ENCODE results near the gene GPC3.
"Not testable (repeated sequence)": the region's sequence is repeated elsewhere in the genome, so short reads cannot be mapped to it uniquely, and the experiment has no call there.

GPC3 gene

DNA sequence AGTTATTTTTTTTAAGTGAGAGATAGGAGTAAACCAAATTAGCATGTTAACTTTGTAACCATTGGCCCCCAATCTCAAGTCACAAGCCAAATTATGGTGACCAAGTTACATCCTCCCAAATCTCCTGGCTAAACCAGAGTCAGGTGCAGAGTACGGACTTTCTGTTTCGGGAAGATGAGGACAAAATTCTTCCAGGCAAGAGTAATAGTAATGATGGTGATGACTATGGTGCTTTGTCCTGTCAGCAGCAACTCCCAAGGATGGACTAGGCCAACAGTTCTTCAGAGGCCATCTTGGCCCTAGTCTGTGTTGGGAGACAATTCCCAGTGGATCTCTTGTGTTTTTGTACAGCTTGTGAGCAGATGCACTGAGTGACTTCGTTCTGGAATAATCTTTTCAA lies 148.8 kb downstream of the GPC3 start:
- no peak for DNase-seq

DNA sequence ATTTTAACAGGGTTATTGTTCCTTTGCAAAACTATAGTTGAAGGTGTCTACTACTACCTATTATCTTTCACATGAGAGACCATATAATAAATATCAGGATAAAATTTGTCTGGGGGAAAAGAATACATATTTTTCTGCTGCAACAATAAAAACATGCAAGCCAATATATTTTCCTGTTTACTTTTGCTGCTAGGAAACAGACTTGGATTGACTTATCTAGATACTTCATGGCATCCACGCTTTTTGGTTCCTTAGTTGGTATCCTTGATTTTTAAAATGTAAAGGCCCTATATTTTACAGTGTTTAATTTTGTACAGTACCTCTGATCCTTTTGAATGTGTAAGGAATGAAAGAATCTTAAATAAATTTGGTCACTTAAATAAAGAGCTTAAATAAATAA lies 150.6 kb downstream of the GPC3 start:
- DNase-seq: no peak

- DNase-seq: no peak
Measured at GRCh38 chrX:133819546-133819945, 165.8 kb downstream of the GPC3 start.

GRCh38 chrX:133818019-133818418 lies 167.4 kb downstream of the GPC3 start:
- no peak for DNase-seq

GRCh38 chrX:133815496-133815895 lies 169.9 kb downstream of the GPC3 start:
- DNase-seq: no peak

- no peak for DNase-seq
Measured at GRCh38 chrX:133813971-133814370, 171.4 kb downstream of the GPC3 start.

GRCh38 chrX:133812402-133812801 lies 173.0 kb downstream of the GPC3 start:
- DNase-seq: no peak

DNA sequence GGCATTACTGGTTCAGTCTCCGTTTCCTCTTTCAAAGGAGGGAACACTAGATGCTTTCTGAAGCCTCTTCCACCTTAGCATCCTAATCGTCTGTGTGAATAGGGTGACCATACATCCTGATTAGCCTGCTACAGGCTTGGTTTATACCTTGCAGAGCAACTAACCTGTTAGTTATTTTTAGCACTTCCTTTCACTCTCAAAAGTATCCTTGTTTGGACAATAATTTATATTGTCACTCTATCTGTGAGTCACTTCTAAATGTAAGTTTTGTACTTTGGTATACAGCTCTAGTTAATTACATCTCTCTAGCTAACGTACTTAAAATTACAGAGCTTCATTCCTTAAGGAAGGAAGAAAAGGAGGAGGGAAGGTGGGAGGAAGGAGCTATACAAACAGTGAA lies 174.5 kb downstream of the GPC3 start:
- no peak for DNase-seq

GRCh38 chrX:133804072-133804471 lies 181.3 kb downstream of the GPC3 start:
- DNase-seq: no peak

DNA sequence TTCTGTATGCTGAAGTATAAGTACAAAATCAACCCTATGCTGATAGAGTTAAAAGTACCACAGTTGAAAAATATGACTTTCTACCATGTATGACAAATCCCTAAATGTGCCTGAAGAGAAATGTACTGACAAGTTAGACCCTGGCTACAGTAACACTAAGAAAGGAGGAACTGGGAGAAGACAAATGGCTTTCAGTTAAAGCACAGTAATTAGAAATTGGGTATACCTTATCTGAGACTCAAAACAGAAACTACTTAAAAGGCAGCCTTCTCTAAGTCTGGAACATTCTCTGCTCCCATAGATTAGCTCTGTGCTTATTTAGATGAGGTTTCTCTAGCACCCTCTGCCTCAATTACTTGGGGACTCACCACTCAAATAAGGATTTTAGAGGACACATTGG lies 189.1 kb downstream of the GPC3 start:
- DNase-seq: no peak

GRCh38 chrX:133794126-133794525 lies 191.3 kb downstream of the GPC3 start:
- DNase-seq: no peak

DNA sequence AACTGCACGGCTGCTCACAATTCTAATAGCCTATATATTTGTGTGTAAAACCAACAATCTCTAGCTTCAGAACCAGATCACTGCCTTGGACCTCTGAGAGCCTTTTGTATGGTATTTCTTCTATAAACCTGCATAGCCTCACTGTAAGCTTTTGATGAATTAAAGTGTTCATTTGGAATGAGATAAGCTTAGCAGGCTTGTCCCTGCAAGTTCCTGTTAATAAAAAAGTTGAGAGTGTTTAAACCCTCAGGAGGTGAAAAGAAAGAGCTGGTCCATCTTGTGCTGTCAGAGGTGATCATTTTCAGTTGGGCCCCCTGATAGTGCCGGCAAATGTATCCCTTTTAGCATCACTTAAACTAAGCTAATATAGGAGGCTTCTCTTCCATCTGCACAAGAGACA lies 191.8 kb downstream of the GPC3 start:
- no peak for DNase-seq

DNA sequence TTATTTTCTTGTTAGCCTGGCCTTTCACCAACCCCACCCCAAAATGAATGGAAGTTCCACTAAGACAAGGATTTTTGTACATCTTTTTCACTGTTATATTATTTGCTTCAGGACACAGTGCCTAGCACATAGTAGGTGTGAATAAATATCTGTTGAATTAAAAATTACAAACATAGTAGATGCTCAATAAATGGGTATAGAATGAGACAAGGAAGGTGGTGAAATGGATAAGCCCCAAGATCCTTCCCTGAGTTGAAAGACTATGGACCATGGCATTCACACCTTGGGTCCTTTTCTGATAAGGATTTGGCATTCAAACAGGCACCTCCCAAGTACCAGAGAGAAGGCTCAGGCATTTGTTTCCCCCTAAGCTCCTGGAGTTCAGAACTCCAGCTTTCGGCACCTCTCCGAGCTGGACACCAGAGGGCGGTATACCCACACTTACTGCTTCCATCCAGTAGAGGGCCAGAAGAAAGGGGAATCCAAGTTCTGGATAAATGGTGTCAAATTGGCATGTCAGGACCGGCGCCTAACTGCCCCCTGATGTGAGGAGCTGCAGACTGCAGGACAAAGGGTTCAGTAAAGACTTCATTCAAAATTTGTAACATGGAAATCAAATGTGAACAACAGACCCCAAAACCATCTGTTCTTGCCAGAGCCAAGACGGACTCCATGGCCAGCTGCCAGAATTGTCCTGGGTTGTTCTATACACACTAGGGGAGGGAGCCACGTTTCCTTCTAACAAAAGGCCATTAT lies 193.0 kb downstream of the GPC3 start:
- peak; percentile 27 to 38 for DNase-seq

GRCh38 chrX:133789829-133790228 lies 195.6 kb downstream of the GPC3 start:
- DNase-seq: no peak

DNA sequence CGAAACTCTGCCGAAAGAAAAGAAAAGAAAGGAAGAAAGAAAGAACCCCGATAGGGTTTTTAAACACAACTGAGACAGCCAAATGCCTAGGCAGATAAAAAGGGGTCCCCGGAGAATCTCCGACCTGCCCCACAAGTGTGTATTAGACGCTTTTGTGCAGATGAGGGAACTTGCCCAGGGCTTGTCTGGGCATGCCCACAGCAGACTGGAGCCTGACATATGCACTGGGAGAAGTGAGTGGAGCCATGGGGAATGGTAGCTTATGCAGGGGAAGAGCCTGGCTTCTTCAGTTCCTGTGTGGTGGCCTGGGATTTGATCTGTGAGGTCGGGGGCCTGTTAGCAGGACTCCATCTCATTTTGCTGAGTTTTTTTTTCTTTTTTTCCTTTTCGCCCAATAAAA lies 199.0 kb downstream of the GPC3 start:
- DNase-seq: no peak

DNA sequence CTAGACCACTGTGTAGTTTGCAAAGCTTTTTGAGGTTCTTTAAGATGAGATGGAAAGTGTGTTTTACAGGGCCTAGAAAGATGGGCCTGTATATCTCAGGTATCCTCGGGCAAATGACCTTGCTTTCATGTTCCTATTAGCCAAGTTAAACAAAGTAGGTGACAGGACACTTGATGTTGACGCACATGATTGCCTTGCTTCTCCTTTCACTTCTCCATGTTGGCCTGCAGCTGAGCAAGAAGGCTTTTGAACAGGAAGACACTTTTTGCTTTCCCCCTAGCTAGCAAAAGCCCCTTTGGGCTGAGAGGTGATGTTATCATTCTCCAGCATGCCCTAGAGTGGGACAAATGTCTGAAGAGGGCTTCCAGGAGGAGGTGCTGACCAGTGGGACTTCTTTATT lies 202.1 kb downstream of the GPC3 start:
- DNase-seq: no peak

GRCh38 chrX:133781174-133781573 lies 204.2 kb downstream of the GPC3 start:
- DNase-seq: no peak

GRCh38 chrX:133776072-133776471 lies 209.3 kb downstream of the GPC3 start:
- DNase-seq: peak; percentile 3 to 21

GRCh38 chrX:133774807-133775206 lies 210.6 kb downstream of the GPC3 start:
- DNase-seq: no peak

DNA sequence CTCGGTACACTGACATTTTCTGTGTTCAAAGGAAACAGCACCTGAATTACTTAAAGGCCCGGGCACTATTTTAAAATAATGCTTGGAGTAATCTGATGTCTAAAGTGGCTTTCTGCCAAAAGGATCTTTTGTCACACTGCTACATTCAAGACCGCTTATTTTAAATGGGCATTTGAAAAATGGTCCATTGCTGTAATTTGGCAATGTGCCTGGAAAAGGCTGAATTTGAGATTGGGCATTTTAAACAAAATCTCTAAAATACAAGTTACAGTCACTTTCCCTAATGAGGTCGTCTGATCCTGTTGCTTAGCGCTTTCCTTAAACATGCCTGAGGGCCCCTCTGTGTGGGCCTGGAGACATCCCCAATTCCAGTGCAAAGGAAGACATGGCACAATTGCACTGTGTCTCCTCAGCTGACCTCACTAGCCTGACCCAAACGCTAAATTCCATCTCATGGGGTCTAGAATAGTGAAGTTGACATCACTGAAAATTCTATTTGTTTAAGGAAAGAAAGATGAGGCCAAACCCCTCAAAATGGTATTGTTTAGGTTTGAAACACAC lies 214.2 kb downstream of the GPC3 start:
- no peak for DNase-seq

DNA sequence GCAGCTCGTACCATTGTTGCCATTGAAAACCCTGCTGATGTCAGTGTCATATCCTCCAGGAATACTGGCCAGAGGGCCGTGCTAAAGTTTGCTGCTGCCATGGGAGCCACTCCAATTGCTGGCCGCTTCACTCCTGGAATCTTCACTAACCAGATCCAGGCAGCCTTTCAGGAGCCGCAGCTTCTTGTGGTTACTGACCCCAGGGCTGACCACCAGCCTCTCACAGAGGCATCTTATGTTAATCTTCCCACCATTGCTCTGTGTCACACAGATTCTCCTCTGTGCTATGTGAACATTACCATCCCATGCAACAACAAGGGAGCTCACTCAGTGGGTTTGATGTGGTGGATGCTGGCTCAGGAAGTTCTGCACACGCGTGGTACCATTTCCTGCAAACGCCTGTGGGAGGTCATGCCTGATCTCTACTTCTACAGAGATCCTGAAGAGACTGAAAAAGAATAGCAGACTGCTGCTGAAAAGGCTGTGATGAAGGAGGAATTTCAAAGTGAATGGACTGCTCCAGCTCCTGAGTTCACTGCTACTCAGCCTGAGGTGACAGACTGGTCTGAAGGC lies 222.3 kb downstream of the GPC3 start:
- DNase-seq: not testable (repeated sequence)

DNA sequence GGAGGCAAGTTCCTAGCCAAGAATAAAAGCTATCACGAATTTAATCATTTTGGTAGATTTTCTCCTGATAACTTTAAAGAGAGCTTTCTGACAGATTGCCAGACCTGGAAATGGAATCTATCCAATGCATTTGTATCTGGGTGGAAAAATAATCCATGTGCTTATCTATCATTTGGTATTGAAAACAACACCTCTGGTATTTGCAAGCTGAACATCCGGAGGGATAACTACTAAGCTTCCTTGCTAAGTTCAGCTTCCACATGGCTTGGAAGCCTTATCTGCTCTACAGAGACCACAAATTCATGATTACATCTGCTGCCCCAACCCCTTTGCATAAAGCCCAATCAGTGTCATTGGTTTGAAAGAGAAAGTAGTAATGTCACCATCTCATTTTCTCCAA lies 230.7 kb downstream of the GPC3 start:
- no peak for DNase-seq

DNA sequence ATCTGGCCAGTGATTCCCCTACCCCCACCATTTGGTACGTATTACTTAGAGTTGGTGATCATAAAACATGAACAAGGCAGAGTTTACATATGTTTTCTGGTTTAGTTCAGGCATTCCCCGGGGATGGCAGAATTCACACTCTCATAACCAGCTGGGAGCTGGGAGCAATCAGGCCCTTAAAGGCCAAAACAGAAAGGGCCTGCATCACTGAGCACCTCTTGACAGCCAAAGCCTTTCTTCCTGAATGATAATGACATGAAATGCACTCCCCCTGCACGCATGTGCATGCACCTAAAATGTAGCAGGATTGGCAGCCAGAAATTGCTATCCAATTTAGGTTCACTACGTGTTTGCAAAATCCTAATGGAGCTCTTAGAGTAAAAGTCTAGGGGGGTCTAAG lies 235.4 kb downstream of the GPC3 start:
- DNase-seq: no peak

DNA sequence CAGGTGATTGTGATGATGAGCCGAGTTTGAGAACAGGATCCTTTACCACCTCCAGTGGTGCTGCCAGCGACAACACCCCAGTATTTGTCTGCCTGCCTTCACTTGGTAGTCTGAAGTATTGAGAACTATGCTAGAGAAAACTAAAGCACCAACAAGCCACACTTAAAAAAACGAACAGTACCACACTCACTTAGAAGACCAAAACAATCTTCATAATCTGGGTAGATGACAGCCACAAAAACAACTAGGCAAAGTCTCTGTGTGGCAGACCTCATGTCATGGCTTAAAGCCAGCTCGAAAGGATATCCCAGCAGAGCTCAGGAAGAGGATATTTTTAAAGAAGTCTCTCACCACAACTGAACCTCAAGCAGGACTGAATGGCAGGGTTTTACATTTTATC lies 236.0 kb downstream of the GPC3 start:
- no peak for DNase-seq

GRCh38 chrX:133747196-133747595 lies 238.2 kb downstream of the GPC3 start:
- DNase-seq: no peak

Measured in stimulated activated CD4-positive, alpha-beta T cell treated with anti-CD3 and anti-CD28 coated beads, Interleukin-4, amount 100 ng/mL, for 4 hours (primary cell).